Right cardiac atrium (tissue), 5 donors: Measurements from ENCODE around the gene UNC13B. TPM values are rescaled to one million over a fixed set of nuclear protein-coding genes. Genes with fewer than 3 reads are reported as not detected.

ENCODE experiments used
- ATAC-seq, 2 donors: fragments of 200-7000 bp; cut with Tn5 transposase; one replicate each; pipeline versions ENCODE4 v1.8.0 to v1.9.1; 2020; ENCODE audit warnings: moderate library complexity in 2 of 2, mild to moderate bottlenecking in 1 of 2
- DNase-seq, 3 donors: peaks; one replicate each; pipeline ENCODE4 v3.0.0-alpha.2; 2020
- H3K27ac ChIP-seq: one replicate; pipeline ENCODE4 v1.5.1; 2013; ENCODE audit warnings: mild to moderate bottlenecking, low read length, control low read depth, moderate library complexity
- H3K27me3 ChIP-seq: one replicate; pipeline ENCODE4 v1.6.1; 2013; ENCODE audit not compliant: control insufficient read depth, insufficient read depth
- H3K4me1 ChIP-seq: one replicate; pipeline ENCODE4 v1.6.1; 2013; ENCODE audit warnings: low read length; ENCODE audit not compliant: control insufficient read depth, insufficient read depth
- H3K4me3 ChIP-seq: one replicate; pipeline ENCODE4 v1.5.1; 2013; ENCODE audit warnings: low read length, control low read depth
- H3K9me3 ChIP-seq: one replicate; pipeline ENCODE4 v1.6.1; 2013; ENCODE audit warnings: low read length; ENCODE audit not compliant: control insufficient read depth
- WGBS: extraction: QIAGEN DNeasy Blood & Tissue Kit; methylation state at CpG from one replicate; pipeline ENCODE4 v1.1.7; 2013; 5-methylcytosine and 5-hydroxymethylcytosine counted together
- intact Hi-C, 4 donors: fragments of 100-400 bp; cut with DNase I; formaldehyde crosslinking; loops; one replicate each; pipeline versions ENCODE4 v1.11.0 to v1.14.0; 2022 to 2023
- polyA plus RNA-seq: library from polyadenylated mRNA; stranded (reverse); fragments of 200-250 nt; gene quantifications from one replicate; pipeline ENCODE4 v1.2.3, GENCODE V29; 2013
- total RNA-seq, 4 donors: library from RNA; stranded (reverse); fragmentation: NEBNext Ultra II Directional; extraction: Animal tissue kit (Norgen Biotek cat#: 25700); gene quantifications; one replicate each; pipeline ENCODE4 v1.2.1, GENCODE V29; 2021
- donor health status: healthy with polysubstance abuse.
- donor health status: DM: no; HTN: yes; CAD: no.
- donor health status: DM: no; HTN: no; CAD: no.
- donor health status: DM: no; HTN: yes; CAD: no; lungs with severe emphysema.
- donor health status: DM: yes; HTN: yes; CAD: no.

Gene UNC13B
- total and polyA plus RNA-seq, 5 donors, result 8.8 to 23.4 (median 21.0) TPM

DNA sequence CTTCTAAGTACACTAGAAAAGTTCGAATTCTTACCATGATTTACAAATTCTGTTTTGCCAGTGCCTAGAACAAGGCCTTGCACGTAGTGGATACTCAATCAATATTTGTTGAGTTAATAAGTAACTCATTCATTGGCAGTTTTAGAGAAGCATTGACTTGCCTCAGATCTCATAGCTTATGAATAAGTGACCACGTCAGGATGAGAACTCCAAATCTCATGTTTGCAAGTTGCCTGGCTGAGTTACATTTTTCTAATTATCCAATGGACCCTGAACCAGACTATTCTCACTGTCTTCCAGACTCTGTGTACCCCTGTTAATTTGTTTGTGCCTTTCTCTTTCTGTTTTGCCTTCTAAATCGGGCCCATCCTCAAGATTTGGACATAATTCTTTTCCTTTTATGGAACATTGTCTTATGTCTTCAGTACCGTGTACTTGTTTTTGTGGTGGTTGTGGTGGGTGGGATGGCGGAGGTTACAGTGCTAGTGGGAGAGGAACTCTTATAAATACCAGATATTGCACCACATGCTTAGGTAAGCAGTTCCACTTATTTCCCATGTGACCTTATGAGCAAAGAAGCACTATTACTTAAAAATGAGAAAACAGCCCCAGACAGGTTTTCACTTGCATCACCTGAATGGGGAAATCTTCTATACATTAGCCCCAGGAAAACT lies 96.3 kb downstream of the UNC13B start:
- Histone ChIP-seq H3K27me3 (no peaks in the 10 kb centered on the region), H3K4me1 (no peaks in the 10 kb centered on the region), H3K9me3 (no peaks in the 10 kb centered on the region), H3K27ac (no peak overlapping the region), H3K4me3 (no peak overlapping the region)
- intact Hi-C loops, result loop anchor here in 3 of 4 donors (2.0 to 5.0 kb wide), 2 partner anchors 141 kb away; partner anchors contain the start of gene ATOSB (in 1 of the 3)
- no peak for DNase-seq
- no peak for ATAC-seq
- WGBS, result 83% methylated on average over 6 of the region's 6 CpGs

DNA sequence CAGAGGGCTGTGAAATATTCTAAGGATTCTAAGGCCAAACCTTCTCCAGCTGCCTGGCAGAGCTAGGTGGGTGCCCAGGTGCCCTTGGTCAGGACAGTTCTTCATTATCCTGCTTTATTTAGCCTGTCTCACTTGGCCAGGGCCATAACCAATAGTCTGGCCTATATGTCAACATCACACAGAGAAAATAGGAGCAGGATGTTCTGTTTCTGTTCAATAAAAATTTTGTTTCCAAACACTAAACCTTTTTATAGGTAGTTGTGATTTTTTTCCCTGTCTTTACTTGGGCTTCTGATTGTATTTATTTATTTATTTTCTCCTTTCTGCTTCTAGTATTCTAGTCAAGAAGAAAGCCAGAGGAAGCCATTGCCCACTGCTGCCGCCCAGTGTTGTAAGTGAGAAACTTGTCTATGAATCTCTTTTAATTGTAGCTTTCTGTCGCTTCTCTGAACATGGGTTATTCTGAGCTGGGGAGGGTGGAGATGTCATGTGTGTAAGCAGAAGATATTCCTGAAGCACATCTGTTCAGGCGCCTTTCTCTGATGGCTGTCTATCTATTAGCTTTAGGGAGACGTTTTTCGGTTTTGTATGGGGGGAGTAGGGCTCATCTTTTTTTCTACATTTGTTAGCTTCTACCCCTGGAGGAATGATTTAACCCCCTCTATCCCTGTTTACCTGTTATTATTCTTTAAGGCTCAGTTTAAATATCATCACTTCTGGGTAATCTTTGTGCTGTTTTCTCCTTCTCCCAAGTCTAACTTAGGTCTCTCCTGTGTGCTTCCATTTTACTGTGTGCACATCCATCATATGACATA lies 97.1 kb downstream of the UNC13B start:
- intact Hi-C loops, result loop anchor here in 3 of 4 donors (2.0 to 5.0 kb wide), 2 partner anchors 142 kb away; partner anchors contain the start of gene ATOSB (in 1 of the 3)
- no peak overlapping the region for H3K27ac ChIP-seq
- no peaks in the 10 kb centered on the region for H3K4me1 ChIP-seq
- H3K4me3 ChIP-seq, result no peak overlapping the region
- 24% methylated on average over 5 of the region's 5 CpGs for WGBS
- ATAC-seq (peak; percentile 75 to 77), DNase-seq (peak; percentile 78 to 89 (median 87))
- no peaks in the 10 kb centered on the region for H3K9me3 ChIP-seq
- no peaks in the 10 kb centered on the region for H3K27me3 ChIP-seq

DNA sequence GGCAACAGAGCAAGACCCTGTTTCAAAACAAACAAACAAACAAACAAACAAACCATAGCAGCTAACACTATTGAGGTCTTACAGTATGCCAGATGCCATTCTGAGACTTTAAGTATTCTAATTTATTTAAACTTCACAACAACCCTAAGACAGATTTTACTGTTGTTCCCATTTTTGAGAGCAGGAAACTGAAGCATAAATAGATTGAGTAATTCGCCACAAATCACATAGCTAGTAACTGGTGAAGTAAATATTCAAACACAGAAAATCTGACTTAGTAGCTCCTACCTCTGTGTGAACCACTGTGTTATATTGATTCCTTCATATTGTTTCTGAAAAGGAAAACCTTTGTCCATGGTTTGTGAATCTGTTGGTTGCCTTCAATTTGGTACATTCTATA lies 98.4 kb downstream of the UNC13B start:
- Histone ChIP-seq H3K9me3 (no peaks in the 10 kb centered on the region), H3K27ac (no peak overlapping the region), H3K27me3 (no peaks in the 10 kb centered on the region), H3K4me3 (no peak overlapping the region), H3K4me1 (no peaks in the 10 kb centered on the region)
- intact Hi-C loops, result loop anchor here in 1 of 4 donors (5.0 kb wide), 1 partner anchor 143 kb away; the partner anchor contains the start of gene ATOSB
- WGBS, result 82% methylated on average over 1 of the region's 1 CpG
- DNase-seq (no peak), ATAC-seq (no peak)

DNA sequence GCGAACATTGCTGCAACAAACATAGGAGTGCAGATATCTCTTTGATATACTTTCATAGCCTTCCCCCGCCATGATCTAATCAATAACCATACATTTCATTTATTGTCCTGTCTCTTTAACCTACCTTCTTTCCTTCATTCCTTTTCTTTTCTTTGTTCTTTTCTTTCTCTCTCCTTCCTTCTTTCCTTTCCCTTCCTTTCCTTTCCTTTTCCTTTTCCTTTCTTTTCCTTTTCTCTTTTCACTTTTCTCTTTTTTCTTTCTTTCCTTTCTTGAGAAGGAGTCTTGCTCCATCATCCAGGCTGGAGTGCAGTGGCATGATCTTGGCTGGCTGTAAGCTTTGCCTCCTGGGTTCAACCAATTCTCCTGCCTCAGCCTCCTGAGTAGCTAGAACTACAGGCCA lies 100.3 kb downstream of the UNC13B start:
- intact Hi-C loops, result loop anchor here in 1 of 4 donors (5.0 kb wide), 1 partner anchor 145 kb away; the partner anchor contains the start of gene ATOSB
- 94% methylated on average over 2 of the region's 2 CpGs for WGBS
- DNase-seq, result no peak
- no peak for ATAC-seq
- no peaks in the 10 kb centered on the region for H3K27me3 ChIP-seq
- H3K9me3 ChIP-seq, result no peaks in the 10 kb centered on the region
- H3K4me3 ChIP-seq, result no peak overlapping the region
- no peak overlapping the region for H3K27ac ChIP-seq
- H3K4me1 ChIP-seq, result no peaks in the 10 kb centered on the region

DNA sequence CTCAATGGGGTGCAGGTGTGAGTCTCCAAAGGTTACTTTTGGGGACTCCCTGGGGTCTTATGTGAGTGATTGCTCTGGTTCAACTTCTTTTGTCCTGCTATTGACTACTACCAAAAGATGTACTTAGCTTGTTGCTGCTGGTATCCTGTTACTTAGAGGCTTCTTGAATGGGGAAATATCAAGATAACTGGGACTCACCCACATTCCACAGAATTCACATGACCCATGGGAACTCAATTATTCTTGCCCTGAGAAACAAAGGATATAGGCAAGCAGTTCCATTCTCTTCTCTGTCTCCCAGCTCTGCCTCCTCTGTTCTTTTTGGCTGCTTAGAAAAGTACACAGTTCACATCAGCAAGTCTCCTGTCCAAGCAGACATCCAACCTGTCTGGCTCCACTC lies 105.9 kb downstream of the UNC13B start:
- ATAC-seq, result peak in 1 of 2 donors; percentile 30
- no peak for DNase-seq
- intact Hi-C loops, result no loop called here

DNA sequence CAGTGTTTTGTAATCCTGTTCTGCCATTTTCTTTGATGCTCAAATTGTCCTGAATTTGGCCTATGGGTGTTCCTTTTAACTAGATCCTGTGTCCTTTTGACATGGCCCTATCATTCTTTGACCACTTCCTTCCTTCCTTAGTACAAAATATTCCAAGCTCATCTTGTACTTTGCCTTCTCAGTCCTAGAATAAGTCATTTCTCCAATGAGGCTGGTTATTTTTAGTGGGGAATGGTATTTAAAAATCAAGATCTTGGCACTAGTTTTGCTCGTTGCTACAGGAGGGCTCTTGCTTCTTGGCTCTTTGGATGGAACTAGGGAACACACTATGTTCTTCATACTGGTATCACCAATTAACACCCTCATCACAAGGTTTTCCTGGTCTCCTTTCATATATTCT lies 108.1 kb downstream of the UNC13B start:
- DNase-seq (no peak), ATAC-seq (peak; percentile 82 to 94)
- Histone ChIP-seq H3K4me3 (no peak overlapping the region), H3K27me3 (no peaks in the 10 kb centered on the region), H3K9me3 (no peaks in the 10 kb centered on the region), H3K4me1 (peaks cover 8% of the 10 kb centered on the region), H3K27ac (no peak overlapping the region)
- intact Hi-C loops, result no loop called here
- 21% methylated on average over 1 of the region's 1 CpG for WGBS

More for the DNA sequence above, 105.9 kb downstream of the UNC13B start:
- peak overlapping the region; percentile 52 for H3K27ac ChIP-seq
- no peaks in the 10 kb centered on the region for H3K27me3 ChIP-seq
- no peak overlapping the region for H3K4me3 ChIP-seq
- H3K4me1 ChIP-seq, result peaks cover 8% of the 10 kb centered on the region
- H3K9me3 ChIP-seq, result no peaks in the 10 kb centered on the region

DNA sequence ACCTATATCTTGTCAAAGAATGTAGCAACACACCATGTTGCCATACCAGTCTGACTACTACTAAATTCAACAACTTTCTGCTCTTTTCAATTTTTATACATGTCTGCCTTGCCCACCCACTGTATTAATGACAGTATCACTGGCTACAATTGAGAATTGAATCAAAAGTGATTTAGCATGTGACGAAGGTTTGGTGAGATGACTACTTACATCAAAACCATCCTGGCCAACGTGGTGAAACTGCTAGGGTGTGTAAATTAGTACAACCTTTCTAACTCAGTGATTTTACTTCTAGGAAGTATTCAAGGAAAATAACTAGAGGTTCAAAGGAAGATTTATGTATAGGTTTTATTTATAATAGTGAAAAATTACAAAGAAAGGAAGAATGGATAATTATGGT lies 109.8 kb downstream of the UNC13B start:
- H3K27me3 ChIP-seq, result no peaks in the 10 kb centered on the region
- DNase-seq (no peak), ATAC-seq (no peak)
- H3K4me3 ChIP-seq, result no peak overlapping the region
- WGBS, result 40% methylated on average over 2 of the region's 2 CpGs
- H3K4me1 ChIP-seq, result peaks cover 8% of the 10 kb centered on the region
- H3K9me3 ChIP-seq, result no peaks in the 10 kb centered on the region
- intact Hi-C loops, result no loop called here
- H3K27ac ChIP-seq, result no peak overlapping the region

DNA sequence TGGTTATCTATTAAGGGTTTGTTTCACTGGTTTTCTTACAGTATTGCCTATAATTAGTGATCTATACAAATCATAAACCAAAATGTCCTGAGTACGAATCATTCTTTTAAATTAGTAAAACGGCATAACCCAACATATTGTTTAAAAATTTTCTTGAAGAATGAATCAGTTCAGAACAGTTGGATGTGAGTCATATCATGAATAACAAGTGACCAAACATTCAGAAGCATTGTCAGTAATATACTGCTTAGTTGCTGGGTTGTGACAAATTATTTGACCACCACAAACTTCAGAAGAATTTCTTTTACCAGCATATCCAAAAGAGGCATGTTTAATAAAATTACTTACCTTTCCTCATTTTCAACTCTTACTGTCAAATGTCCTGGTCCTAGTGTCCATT lies 111.2 kb downstream of the UNC13B start:
- Histone ChIP-seq H3K27ac (no peak overlapping the region), H3K4me3 (no peak overlapping the region), H3K9me3 (no peaks in the 10 kb centered on the region), H3K4me1 (peaks cover 4% of the 10 kb centered on the region), H3K27me3 (no peaks in the 10 kb centered on the region)
- intact Hi-C loops, result no loop called here
- ATAC-seq (no peak), DNase-seq (no peak)
- 92% methylated on average over 2 of the region's 2 CpGs for WGBS

DNA sequence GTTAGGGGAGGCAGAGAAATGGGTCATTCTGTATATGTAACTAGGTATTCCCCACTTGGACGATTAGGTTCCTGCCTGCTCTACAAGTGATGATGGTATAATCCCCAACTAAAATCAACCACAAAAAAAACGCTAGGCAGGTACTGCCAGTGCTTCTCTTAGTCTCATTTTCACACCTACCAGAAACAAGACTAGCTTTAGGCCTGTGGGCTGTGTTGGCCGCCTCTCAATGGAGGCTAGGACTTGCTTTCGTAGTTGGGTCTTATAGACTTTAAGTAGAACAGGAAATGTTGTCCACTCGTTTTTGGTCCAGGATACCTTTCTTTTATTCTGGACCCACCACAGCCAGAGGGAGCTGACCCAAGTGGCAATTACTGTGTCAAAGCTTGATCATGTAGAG lies 111.8 kb downstream of the UNC13B start:
- Histone ChIP-seq H3K27ac (no peak overlapping the region), H3K4me3 (no peak overlapping the region), H3K4me1 (peaks cover 3% of the 10 kb centered on the region), H3K9me3 (no peaks in the 10 kb centered on the region), H3K27me3 (no peaks in the 10 kb centered on the region)
- ATAC-seq (no peak), DNase-seq (no peak)
- 92% methylated on average over 5 of the region's 5 CpGs for WGBS
- intact Hi-C loops, result no loop called here

DNA sequence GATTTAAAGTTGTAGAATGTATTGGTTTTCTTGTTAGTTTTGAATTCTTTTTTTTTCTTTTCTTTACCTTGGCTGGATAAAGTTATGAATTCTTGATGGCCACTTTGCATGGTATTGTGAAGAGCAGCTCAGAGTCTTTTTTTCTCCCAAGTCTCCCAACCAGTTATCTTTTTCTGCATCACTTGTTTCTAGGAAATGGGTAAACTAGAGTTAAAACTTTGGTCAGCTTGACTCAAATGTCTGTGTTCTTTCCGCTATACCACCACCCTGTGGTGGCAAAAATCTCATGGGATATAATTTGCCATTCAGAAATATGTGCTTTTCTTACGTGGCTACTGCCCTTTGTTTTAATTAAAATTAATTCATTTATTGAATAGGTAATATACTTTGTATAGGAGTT lies 113.2 kb downstream of the UNC13B start:
- H3K9me3 ChIP-seq, result no peaks in the 10 kb centered on the region
- H3K4me1 ChIP-seq, result no peaks in the 10 kb centered on the region
- H3K27me3 ChIP-seq, result no peaks in the 10 kb centered on the region
- 91% methylated on average over 2 of the region's 2 CpGs for WGBS
- H3K4me3 ChIP-seq, result no peak overlapping the region
- no peak overlapping the region for H3K27ac ChIP-seq
- intact Hi-C loops, result loop anchor here in 1 of 4 donors (2.0 kb wide), 1 partner anchor 68 kb away; no protein-coding TSS in a partner anchor
- DNase-seq, result no peak
- ATAC-seq, result no peak

DNA sequence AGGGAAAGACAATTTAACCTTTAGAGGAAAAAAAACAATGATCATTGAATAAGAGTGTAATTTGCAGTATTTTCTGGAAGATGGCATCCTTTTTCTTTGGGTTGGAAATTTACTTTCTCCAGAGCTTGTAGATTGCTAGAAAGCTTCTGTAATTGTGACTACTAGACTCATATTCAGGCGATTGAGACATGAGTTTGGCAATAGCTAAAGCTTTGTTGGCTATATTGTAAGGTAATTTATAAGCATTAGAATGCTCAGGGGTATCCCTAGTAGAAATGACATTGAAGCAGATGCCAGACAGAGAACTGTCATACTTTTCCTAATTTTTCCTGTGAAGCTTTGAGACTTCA lies 115.3 kb downstream of the UNC13B start:
- H3K9me3 ChIP-seq, result no peaks in the 10 kb centered on the region
- no peak for ATAC-seq
- intact Hi-C loops, result no loop called here
- H3K27me3 ChIP-seq, result no peaks in the 10 kb centered on the region
- peak overlapping the region; percentile 50 for H3K4me3 ChIP-seq
- H3K4me1 ChIP-seq, result no peaks in the 10 kb centered on the region
- DNase-seq, result no peak
- H3K27ac ChIP-seq, result no peak overlapping the region
- WGBS, result 53% methylated on average over 1 of the region's 1 CpG
